Activated CD4-positive, CD25-positive, alpha-beta regulatory T cell treated with anti-CD3 and anti-CD28 coated beads, Interleukin-2, amount 50 U/mL, for 16 hours (primary cell): ENCODE measurements around the gene MRPL43.
"Not testable (repeated sequence)": the region's sequence is repeated elsewhere in the genome, so short reads cannot be mapped to it uniquely, and the experiment has no call there.

Source experiments
- DNase-seq: peaks from one replicate; pipeline ENCODE4 v3.0.0-alpha.2; 2020; ENCODE audit warnings: low read depth, low spot score

The MRPL43 gene

GRCh38 chr10:100986952-100987684 is at the start of gene MRPL43, which contains the start of gene TWNK:
MRPL43 (minus strand) TSS chr10:100987497; CDS start chr10:100987443, 54 bp downstream.
TWNK (plus strand) TSS chr10:100987543; CDS start chr10:100988211, 668 bp downstream.
- DNase-seq: peak; percentile 80

GRCh38 chr10:101036726-101037125 is 49.4 kb upstream of the MRPL43 start:
- DNase-seq: no peak

- DNase-seq: no peak
These were observed 48.8 kb upstream of the MRPL43 start for GRCh38 chr10:101035916-101036702.

GRCh38 chr10:101035314-101035713 is 48.0 kb upstream of the MRPL43 start:
- no peak for DNase-seq

- not testable (repeated sequence) for DNase-seq
These were observed 47.1 kb upstream of the MRPL43 start for GRCh38 chr10:101034404-101034803.

- no peak for DNase-seq
These were observed 46.0 kb upstream of the MRPL43 start for GRCh38 chr10:101033276-101033675.

- no peak for DNase-seq
These were observed 45.4 kb upstream of the MRPL43 start for GRCh38 chr10:101032637-101033224.

- DNase-seq: peak; percentile 63
These were observed 44.7 kb upstream of the MRPL43 start for GRCh38 chr10:101031796-101032636.

- peak; percentile 83 for DNase-seq
These were observed 44.0 kb upstream of the MRPL43 start, which contains the start of the genes PDZD7 and SFXN3 for GRCh38 chr10:101031128-101031795. PDZD7 (minus strand) TSS chr10:101031129; CDS start chr10:101030219, 910 bp downstream. SFXN3 (plus strand) TSS chr10:101031234; CDS start chr10:101034695, 3,461 bp downstream.

GRCh38 chr10:101030496-101031127 is 43.3 kb upstream of the MRPL43 start:
- DNase-seq: no peak

- no peak for DNase-seq
These were observed 42.4 kb upstream of the MRPL43 start for GRCh38 chr10:101029520-101030295.

- no peak for DNase-seq
These were observed 41.4 kb upstream of the MRPL43 start for GRCh38 chr10:101028446-101029337.

GRCh38 chr10:101027106-101027720 is 39.9 kb upstream of the MRPL43 start:
- DNase-seq: no peak

GRCh38 chr10:101022967-101023705 is 35.8 kb upstream of the MRPL43 start:
- DNase-seq: no peak

- no peak for DNase-seq
These were observed 34.5 kb upstream of the MRPL43 start for GRCh38 chr10:101021692-101022251.

GRCh38 chr10:101021239-101021638 is 33.9 kb upstream of the MRPL43 start:
- no peak for DNase-seq
